Testis (tissue), 3 donors: ENCODE data around the gene PARK7. TPM values are rescaled to one million over a fixed set of nuclear protein-coding genes. Genes with fewer than 3 reads are reported as not detected.
A peak's percentile ranks its signal among the peaks of the same experiment; 100 is the strongest.

Source experiments
- DNase-seq: peaks from one replicate; pipeline ENCODE4 v3.0.0-alpha.2; 2019
- H3K27ac ChIP-seq, 2 donors: fragments of 200-600 bp; sonication (generic); one replicate each; pipeline ENCODE4 v1.5.1; 2019
- H3K27me3 ChIP-seq: fragments of 200-600 bp; sonication (generic); one replicate; pipeline ENCODE4 v1.5.1; 2019
- H3K36me3 ChIP-seq: fragments of 200-600 bp; sonication (generic); one replicate; pipeline ENCODE4 v1.5.1; 2017; ENCODE audit warnings: low read depth; ENCODE audit errors: missing control alignments
- H3K4me1 ChIP-seq: fragments of 200-600 bp; sonication (generic); one replicate; pipeline ENCODE4 v1.5.1; 2019
- H3K4me3 ChIP-seq, 2 donors: fragments of 200-600 bp; sonication (generic); one replicate each; pipeline ENCODE4 v1.5.1; 2017 to 2019
- H3K9me3 ChIP-seq: fragments of 200-600 bp; sonication (generic); one replicate; pipeline ENCODE4 v1.5.1; 2017
- POLR2A ChIP-seq: fragments of 450-650 bp; IDR thresholded peaks from one replicate; pipeline ENCODE4 v1.6.1; 2017; ENCODE audit warnings: antibody characterized with exemption, mild to moderate bottlenecking, moderate library complexity
- WGBS, 2 donors: methylation state at CpG; one replicate each; pipeline ENCODE4 v1.1.5; 2018; 5-methylcytosine and 5-hydroxymethylcytosine counted together
- intact Hi-C: fragments of 100-400 bp; cut with DNase I; formaldehyde crosslinking; loops from one replicate; pipeline ENCODE4 v1.15.1; 2023; ENCODE audit warnings: low total_unique reads
- polyA plus RNA-seq: library from polyadenylated mRNA; stranded (reverse); fragments of 350-450 nt; fragmentation: Illumina TruSeq; extraction: RNeasy Lipid Tissue Mini Kit (QIAGEN cat#74804); gene quantifications from one replicate; pipeline ENCODE4 v1.2.3, GENCODE V29; 2014; ENCODE audit warnings: low read depth, low replicate concordance; ENCODE audit not compliant: insufficient read depth
- total RNA-seq, 2 donors: library from RNA; depleted of rRNA; stranded (reverse); fragments of >200 nt; gene quantifications; one replicate each; pipeline ENCODE4 v1.2.3, GENCODE V29; 2016
- TF ChIP-seq, protein P1 (sequence below), 3 experiments: fragments of 450-650 bp in 2 of 3; fragments of 200-600 bp in 1 of 3; sonication (generic) in 1 of 3; IDR thresholded peaks; one replicate each; pipeline ENCODE4 v1.5.1; 2016 to 2019; ENCODE audit warnings: antibody characterized with exemption in 3 of 3, mild to moderate bottlenecking in 2 of 3, moderate library complexity in 1 of 3

PARK7 gene
- total and polyA plus RNA-seq, 3 donors from 2014 or later = 110 to 281 (median 129) TPM

DNA sequence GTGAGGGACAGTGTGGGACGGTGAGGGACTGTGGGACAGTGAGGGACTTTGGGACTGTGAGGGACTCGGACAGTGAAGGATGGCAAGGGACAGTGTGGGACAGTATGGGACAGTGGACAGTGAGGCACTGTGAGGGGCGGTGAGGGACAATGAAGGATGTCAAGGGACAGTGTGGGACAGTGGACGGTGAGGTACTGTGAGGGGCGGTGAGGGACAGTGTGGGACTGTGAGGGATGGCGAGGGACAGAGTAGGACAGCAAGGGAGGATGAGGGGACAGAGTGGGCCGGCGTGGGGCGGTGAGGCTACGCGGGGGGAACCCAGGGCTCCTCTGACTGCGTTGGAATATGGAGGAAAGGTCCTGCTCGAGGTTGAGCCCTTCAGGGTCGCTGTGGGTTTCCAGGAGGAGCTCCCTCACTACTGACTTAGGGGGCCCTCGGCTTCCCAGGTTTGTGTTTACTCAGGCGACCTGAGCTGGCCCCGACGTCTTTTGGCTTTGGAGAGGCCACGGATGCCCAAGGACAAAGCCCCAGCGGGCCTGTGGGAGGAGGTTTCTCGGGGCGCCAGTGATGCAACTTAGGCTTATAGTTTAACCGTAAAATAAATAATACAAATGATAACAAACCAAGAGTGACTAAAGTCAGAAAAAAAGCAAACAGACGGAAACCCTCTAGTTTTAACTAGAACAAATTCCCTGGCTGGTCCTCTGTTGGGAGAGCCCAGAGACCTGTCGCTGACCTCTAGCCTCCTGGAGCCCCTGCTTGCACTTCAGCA, 65.7 kb downstream of the PARK7 start:
- Histone ChIP-seq H3K9me3 (no peaks in the 10 kb centered on the region), H3K4me1 (peaks cover 29% of the 10 kb centered on the region), H3K36me3 (no peaks in the 10 kb centered on the region), H3K27ac (peak overlapping the region; percentile 89 to 91), H3K27me3 (no peaks in the 10 kb centered on the region), H3K4me3 (peak overlapping the region; percentile 85 to 91)
- TF ChIP-seq, protein P1, sequence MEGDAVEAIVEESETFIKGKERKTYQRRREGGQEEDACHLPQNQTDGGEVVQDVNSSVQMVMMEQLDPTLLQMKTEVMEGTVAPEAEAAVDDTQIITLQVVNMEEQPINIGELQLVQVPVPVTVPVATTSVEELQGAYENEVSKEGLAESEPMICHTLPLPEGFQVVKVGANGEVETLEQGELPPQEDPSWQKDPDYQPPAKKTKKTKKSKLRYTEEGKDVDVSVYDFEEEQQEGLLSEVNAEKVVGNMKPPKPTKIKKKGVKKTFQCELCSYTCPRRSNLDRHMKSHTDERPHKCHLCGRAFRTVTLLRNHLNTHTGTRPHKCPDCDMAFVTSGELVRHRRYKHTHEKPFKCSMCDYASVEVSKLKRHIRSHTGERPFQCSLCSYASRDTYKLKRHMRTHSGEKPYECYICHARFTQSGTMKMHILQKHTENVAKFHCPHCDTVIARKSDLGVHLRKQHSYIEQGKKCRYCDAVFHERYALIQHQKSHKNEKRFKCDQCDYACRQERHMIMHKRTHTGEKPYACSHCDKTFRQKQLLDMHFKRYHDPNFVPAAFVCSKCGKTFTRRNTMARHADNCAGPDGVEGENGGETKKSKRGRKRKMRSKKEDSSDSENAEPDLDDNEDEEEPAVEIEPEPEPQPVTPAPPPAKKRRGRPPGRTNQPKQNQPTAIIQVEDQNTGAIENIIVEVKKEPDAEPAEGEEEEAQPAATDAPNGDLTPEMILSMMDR (IDR thresholded peaks at IDR 0.05) = no peak
- no peak for TF ChIP-seq POLR2A
- DNase-seq = peak; percentile 50
- WGBS, 2 donors = 43 to 49% methylated on average over 25 of the region's 25 CpGs
- intact Hi-C loops = loop anchor here (10.0 kb wide), 1 partner anchor 288 kb away; the partner anchor contains the start of gene SLC45A1

DNA sequence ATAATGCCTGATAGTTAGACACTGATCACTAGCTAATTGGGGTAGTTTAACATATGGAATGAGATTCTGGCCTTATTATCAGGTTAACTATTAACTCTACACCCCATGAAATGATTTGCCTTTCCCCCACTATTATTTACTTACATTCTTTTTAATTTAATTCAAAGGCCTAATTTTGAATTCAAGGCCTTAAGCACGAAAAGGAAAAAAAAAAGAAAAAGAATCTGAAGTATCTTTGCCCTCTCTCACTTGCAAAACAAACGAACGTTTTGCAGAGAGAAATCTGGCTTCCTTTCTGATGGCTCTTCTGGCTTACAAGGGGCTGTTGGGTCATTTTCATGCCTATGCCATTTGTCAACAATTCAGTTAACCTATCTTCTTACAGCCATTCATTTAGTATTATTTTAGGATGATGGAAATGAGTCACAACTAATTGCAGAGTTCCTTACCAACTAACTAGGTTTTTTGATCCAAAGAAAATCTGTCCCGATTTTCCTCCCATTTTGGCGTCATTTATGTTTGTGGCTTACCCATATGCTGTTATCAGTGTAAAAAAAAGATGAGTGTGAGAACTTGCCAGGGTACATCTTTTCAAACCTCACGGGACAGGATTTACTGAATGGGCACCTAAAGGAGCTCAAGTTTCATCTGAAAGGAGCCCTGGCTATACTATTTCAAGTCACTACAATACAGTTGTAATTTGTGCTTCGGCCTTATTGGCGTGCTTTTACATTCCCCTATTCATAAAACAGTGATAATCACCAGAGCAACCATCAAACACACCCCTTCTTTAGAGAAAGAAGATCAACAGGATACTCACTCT, 66.4 kb downstream of the PARK7 start:
- TF ChIP-seq, protein P1 (IDR thresholded peaks at IDR 0.05) = no peak
- TF ChIP-seq POLR2A = no peak
- Histone ChIP-seq H3K4me1 (peaks cover 27% of the 10 kb centered on the region), H3K4me3 (no peak overlapping the region), H3K9me3 (no peaks in the 10 kb centered on the region), H3K27ac (peak overlapping the region; percentile 89 to 91), H3K36me3 (no peaks in the 10 kb centered on the region), H3K27me3 (no peaks in the 10 kb centered on the region)
- no peak for DNase-seq
- intact Hi-C loops = loop anchor here (10.0 kb wide), 1 partner anchor 287 kb away; the partner anchor contains the start of gene SLC45A1
- 45% methylated on average over 8 of the region's 8 CpGs for WGBS, 2 donors

DNA sequence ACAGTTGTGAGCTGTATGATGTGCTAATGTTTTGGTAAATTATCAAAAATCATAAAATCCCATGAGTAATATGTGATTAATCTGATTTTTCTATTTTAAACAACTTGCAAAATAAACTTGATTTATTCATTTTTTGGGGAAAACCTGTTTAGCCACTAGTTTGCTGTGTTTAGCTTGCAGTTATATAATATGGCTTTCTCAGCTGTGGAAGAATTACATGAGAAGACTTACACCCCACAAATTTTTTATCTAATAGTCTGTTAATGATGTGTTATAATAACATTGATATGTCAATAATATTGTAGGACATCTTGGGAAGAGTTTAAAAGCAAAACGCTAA, 67.0 kb downstream of the PARK7 start:
- TF ChIP-seq, protein P1 (IDR thresholded peaks at IDR 0.05) = peak in 1 of 3 experiments; percentile 0
- no peak for TF ChIP-seq POLR2A
- Histone ChIP-seq H3K4me3 (no peak overlapping the region), H3K9me3 (no peaks in the 10 kb centered on the region), H3K27me3 (no peaks in the 10 kb centered on the region), H3K4me1 (peaks cover 21% of the 10 kb centered on the region), H3K36me3 (no peaks in the 10 kb centered on the region), H3K27ac (peak overlapping the region in 1 of 2 donors; percentile 89)
- DNase-seq = no peak
- 46 to 57% methylated on average over 1 of the region's 1 CpG for WGBS, 2 donors
- intact Hi-C loops = loop anchor here (10.0 kb wide), 1 partner anchor 286 kb away; the partner anchor contains the start of gene SLC45A1

- no peak for DNase-seq
Measured at GRCh38 chr1:8031176-8031785, 69.8 kb downstream of the PARK7 start.

More at GRCh38 chr1:8031176-8031785, 69.8 kb downstream of the PARK7 start:
- no peak overlapping the region for H3K4me3 ChIP-seq
- intact Hi-C loops = no loop called here
- H3K27me3 ChIP-seq = no peaks in the 10 kb centered on the region
- H3K4me1 ChIP-seq = peaks cover 18% of the 10 kb centered on the region
- no peak overlapping the region for H3K27ac ChIP-seq
- H3K36me3 ChIP-seq = no peaks in the 10 kb centered on the region
- 75 to 82% methylated on average over 9 of the region's 9 CpGs for WGBS, 2 donors
- H3K9me3 ChIP-seq = no peaks in the 10 kb centered on the region
- TF ChIP-seq, protein P1 (IDR thresholded peaks at IDR 0.05) = peak; percentile 20 to 68 (median 67)
- no peak for TF ChIP-seq POLR2A
